ACHN (cell line): ENCODE results near the gene YEATS2.
A peak's percentile ranks its signal among the peaks of the same experiment; 100 is the strongest.
"Not testable (repeated sequence)": the region's sequence is repeated elsewhere in the genome, so short reads cannot be mapped to it uniquely, and the experiment has no call there.

Experiments used
- DNase-seq: peaks from one replicate; pipeline ENCODE4 v3.0.0-alpha.2; 2015
- in situ Hi-C: cut with HindIII; loops from 2 replicates; pipeline ENCODE4 v1.10.0; 2017; ENCODE audit warnings: low sequenced_read_pairs, low pct_ligation_motif_present, low pct_unique_long_range_greater_than_20kb

Gene YEATS2

DNA sequence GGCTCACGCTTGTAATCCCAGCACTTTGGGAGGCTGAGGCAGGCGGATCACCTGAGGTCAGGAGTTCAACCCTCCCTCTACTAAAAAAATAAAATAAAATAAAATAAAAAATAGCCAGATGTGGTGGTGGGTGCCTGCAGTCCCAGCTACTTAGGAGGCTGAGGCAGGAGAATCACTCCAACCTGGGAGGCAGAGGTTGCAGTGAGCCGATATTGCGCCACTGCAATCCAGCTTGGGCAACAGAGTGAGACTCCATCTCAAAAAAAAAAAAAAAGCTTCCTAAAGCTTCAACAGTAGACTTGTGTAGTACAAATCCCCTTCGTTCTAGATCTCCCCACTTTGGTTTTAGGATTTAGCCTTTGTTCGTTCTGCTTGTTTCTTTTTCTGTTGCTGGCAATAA, 6.3 kb downstream of the YEATS2 start:
- in situ Hi-C loops, DNase-seq: not testable (repeated sequence)

DNA sequence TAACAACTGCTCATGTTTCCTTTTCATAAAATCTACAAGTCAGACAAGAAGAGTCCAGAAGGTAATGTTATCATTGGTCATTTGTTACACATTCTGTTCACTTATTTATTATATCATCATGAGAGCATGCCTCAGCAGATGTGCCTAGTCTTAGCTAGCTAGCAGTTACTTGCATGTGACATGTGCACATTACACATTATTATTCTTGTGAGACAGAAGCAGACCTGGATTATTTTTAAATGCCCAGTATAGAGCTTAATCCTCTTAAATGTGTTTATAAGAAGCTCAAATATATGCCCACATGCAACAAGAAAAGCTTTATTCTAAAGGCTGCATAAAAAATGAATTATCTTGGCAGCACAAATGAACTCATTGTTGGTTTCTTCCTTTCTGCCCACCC, 12.6 kb downstream of the YEATS2 start:
- no peak for DNase-seq
- in situ Hi-C loops = no loop called here

DNA sequence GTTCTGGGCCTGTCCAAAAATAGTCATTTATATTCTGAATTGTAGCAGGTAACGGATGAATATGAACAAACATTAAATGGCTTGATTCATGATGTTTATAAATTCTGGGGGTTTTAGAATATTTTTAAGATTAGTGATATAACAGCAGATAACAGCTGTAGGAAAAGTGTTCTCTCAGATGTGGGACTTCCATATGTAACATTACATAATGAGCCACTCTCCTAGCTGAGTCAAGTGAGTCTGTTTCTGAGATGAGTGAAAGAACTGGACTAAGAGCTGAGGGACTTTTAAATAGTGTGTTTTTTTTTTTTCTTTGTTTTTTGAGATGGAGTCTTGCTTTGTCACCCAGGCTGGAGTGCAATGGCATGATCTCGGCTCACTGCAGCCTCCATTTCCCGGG, 13.9 kb downstream of the YEATS2 start:
- in situ Hi-C loops = no loop called here
- no peak for DNase-seq

DNA sequence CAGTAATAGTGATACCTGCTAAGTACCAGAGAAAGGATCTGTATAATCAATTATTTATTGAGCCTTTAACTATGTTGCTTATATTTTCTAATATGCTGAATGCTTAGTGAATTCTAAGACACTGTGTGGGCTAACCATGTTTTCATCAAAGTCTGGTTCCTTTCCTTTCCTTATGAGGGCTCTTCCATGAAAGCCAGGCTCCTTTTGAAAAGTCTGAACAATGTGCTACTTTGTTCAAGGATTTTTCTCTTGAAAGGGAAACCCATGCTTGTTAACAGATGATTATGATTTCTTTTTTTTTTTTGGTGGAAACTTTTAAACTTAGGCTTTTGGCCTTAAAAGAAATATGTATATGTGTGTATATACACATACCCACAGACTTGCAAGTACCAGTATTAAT, 17.0 kb downstream of the YEATS2 start:
- DNase-seq = no peak
- in situ Hi-C loops = no loop called here

DNA sequence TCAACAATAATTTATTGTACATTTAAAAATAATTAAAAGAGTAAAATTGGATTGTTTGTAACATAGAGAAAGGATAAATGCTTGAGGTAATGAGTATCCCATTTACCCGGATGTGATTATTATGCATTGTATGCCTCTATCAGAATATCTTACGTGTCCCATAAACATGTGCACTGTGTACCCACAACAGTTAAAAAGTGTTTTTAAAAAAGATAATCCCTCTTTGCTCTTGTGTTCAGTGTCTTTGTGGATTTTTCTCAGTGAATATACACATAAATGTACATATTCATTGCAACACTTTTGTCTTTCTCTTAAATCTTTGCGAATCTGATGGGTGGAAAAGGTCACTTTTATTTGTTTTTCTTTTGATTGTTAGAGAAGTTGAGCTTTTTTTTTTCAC, 20.4 kb downstream of the YEATS2 start:
- in situ Hi-C loops = no loop called here
- DNase-seq = no peak

DNA sequence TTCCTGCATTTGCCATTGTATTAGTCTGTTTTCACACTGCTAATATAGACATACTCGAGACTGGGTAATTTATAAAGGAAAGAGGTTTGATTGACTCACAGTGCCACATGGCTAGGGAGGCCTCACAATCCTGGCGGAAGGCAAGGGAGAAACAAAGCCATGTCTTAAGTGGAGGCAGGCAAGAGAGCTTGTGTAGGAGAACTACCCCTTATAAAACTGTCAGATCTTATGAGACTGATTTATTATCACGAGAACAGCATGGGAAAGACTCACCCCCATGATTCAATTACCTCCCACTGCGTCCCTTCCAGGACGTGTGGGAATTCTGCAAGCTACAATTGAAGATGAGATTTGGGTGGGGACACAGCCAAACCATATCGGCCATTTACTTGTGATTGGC, 27.8 kb downstream of the YEATS2 start:
- in situ Hi-C loops = no loop called here
- DNase-seq = no peak

DNA sequence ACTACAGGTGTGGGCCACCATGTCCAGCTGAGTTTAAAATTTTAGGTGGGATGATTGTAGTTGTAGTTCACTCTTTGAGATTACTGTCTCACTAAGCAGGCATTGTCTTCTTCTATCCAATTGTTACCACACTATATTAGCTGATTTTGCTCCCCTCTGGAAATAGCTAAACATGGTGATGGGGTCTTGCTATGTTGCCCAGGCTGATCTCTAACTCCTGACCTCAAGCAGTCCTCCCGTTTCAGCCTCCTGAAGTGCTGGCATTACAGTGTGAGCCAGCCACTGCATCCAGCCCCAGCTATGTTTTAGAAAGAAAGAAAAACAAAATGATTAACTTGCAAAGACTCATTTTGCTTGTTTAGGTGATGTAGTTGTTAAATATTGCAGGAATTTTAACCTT, 30.6 kb downstream of the YEATS2 start:
- no peak for DNase-seq
- in situ Hi-C loops = no loop called here

DNA sequence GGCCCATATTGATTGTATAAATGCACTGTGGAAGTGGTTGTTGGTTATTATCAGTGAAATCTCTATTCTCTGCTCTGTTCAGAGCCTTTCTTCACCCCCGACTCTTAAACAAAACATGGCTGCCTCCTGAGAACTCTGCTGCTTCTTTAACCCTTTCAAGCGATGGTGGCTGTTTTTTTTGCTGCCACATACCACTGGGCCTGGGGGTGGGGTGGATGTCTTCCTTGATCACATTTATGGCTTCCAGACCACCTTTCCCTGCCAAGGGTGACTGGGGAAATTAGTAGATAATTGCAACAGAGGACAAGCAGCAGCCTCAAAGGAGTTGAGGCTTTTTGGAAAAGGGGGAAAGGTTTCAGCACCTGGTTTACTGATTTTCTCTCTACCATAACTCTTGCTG, 32.8 kb downstream of the YEATS2 start:
- in situ Hi-C loops = no loop called here
- DNase-seq = no peak

DNA sequence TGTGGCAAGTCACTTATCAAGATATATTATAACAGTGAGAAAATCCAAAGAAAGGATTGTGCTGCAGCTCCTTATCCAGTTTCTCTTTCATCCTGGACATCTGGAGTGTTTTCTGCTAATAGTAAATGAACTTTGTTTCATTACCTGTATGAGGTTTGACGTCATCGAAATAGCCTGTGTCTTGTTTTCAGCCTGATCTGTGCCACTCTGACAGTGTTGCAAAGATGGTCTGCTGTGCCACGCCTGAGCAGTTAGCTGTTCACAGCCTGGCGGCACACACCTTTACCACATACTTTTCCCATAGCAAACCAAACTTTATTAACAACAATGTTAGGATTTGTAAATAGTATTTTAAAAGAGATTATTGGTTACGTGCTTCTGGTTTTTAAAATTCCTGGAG, 34.0 kb downstream of the YEATS2 start:
- no peak for DNase-seq
- in situ Hi-C loops = no loop called here

DNA sequence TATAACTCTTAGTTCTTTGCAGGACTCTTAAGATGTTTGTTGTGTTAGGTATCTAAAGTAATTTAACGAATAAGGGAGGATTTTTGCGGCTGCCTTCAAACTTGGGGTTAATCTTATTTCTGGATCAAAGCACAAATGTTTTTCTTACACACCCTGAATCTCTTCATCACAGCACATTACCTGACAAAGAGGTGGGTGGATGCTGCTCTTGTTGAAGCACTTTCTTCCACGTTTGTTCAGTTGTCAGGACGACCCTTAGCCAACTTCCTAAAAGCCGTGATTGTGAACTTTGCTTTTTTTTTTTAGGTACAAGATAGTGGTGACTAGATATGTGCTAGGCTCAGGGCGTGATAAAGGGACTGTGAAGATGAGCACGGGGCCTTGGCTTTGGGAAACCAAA, 36.0 kb downstream of the YEATS2 start:
- in situ Hi-C loops = no loop called here
- DNase-seq = no peak

DNA sequence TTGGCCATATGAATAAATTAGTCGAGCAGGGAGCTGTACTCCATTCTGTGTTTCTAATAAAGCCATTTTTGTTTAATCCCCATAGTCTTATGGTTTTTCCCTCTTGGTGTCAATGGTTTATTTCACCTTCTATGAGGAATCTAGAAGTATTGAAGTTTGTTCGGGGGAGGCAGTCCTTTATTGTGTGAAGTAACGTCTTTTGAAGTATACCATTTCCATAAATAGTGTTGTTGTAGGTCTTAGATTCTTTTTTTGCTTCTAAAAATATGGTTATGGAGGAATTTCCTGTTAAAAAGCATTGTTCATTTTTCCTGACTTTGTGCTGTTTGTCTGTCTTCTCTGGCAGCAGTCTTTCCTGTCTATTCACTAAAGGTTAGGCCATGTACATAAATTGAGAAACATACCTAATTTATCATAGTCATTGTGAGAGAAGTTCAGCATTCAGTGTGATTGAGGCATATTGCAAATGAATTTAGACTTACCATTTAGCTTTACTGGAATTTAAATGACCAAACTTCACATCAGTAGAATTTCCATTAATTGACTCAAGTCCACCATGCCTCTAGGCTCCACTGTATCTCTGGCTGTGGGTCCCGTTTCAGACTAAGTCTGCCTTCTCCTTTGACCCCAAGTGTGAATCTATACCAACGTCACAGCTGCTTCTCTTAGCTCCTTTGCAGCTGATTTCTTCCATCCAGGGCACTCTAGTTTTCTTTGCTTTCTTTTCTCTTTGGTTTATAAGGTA, 37.3 kb downstream of the YEATS2 start:
- in situ Hi-C loops = no loop called here
- no peak for DNase-seq

DNA sequence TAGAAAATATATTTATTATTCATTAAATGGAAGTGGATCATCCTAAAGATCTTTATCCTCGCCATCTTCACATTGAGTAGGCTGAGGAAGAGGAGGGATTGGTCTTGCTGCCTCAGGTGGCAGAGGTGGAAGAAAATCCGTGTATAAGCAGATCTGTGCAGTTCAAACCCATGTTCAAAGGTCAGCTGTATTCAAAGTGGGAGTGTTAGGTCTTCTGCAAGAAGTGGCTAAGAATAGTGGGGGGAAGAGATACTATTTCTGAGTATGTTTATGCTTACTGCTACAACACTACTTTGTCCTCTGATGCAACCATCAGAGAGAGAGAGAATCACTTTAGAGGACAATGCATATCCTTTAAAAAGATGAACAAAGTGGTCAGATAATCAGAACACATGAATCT, 39.5 kb downstream of the YEATS2 start:
- in situ Hi-C loops = no loop called here
- no peak for DNase-seq

DNA sequence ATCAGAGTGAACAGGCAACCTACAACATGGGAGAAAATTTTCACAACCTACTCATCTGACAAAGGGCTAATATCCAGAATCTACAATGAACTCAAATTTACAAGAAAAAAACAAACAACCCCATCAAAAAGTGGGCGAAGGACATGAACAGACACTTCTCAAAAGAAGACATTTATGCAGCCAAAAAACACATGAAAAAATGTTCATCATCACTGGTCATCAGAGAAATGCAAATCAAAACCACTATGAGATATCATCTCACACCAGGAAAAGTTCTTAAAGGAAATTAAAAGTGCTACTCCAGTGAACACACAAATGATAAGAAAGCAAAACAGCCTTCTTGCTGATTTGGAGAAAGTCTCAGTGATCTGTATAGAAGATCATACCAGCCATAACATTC, 42.6 kb downstream of the YEATS2 start:
- DNase-seq, in situ Hi-C loops: not testable (repeated sequence)

DNA sequence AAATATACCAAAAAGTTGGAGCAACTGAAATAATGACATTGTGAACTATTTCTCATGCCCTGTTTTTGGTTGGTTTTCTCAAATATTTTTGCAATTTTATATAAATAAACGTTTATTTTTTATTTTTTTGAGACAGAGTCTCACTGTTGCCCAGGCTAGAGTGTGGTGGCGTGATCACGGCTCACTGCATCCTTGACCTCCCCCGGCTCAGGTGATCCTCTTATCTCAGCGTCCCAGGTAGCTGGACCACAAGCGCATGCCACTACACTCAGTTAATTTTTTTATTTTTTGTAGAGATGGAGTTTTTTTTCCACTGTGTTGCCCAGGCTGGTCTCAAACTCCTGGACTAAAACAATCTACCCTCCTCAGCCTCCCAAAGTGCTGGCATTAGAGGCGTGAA, 45.6 kb downstream of the YEATS2 start:
- in situ Hi-C loops = no loop called here

DNA sequence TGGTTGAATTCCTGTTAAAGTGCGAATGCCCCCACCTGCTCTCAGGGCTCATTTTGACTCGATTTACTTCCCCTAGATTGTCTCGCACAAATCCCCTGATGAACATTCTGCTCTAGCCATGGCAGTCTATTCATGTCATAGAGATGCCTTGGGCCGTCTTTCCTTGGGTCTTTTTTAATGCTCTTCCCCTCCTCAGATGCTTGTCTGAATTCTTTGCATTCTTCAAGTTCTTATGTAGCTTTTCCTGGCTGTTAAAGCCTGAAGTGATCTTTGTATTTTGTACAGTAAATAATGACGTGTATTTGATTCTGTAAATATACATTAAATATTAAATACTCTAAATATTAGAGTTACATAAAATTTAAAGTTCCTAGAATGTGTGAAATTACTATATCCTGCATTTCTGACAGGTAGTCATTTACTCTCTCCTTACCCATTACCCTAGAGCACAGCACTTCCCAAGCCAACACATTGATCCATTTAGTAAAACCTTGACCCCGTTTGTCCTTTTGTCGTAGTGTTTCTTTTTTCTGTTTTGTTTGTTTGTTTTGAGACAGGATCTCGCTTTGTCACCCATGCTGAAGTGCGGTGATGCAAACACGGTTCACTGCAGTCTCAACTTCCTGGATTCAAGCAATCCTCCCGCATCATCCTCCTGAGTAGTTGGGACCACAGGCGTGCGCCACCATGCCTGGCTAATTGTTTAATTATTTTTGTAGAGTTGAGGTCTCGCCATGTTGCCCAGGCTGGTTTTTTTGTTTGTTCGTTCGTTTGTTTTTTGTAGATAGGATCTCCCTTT, 47.9 kb downstream of the YEATS2 start:
- in situ Hi-C loops = no loop called here
- DNase-seq = peak; percentile 40

More for the DNA sequence above, 45.6 kb downstream of the YEATS2 start:
- DNase-seq = no peak

DNA sequence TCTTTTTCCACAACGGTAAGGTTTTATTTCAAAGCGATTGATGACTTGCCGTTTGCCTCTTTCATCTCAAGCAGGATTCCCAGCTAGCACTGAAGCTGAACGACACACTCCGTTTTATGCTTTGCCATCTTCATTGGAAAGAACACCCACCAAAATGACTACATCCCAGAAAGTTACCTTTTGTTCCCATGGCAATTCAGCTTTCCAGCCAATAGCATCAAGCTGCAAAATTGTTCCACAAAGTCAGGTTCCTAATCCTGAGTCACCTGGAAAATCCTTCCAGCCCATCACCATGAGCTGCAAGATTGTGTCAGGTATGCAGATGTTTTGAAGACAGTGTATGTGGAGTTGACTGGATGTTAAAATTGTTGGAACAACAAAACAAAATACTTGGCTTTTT, 56.5 kb downstream of the YEATS2 start:
- in situ Hi-C loops = no loop called here

DNA sequence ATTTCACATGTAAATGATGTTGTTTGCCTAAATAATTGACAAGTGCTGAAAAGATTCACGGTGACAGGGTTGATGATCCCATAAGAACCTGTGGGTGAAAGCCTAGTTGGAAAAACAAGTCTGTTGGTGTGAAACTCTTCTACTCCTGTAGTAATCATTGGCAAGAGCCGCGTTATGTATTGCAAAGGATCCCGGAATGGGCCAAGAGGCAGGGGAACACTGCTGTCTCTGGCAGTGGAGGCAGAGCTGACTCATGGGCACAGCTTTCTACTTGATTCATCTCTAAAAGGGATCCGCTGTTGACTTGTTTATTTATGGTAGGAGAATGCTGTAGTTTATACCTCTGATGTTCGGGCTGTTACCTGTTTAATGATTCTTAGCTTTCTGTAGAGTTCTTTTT, 64.7 kb downstream of the YEATS2 start:
- in situ Hi-C loops = no loop called here

More for the DNA sequence above, 56.5 kb downstream of the YEATS2 start:
- DNase-seq = no peak

DNA sequence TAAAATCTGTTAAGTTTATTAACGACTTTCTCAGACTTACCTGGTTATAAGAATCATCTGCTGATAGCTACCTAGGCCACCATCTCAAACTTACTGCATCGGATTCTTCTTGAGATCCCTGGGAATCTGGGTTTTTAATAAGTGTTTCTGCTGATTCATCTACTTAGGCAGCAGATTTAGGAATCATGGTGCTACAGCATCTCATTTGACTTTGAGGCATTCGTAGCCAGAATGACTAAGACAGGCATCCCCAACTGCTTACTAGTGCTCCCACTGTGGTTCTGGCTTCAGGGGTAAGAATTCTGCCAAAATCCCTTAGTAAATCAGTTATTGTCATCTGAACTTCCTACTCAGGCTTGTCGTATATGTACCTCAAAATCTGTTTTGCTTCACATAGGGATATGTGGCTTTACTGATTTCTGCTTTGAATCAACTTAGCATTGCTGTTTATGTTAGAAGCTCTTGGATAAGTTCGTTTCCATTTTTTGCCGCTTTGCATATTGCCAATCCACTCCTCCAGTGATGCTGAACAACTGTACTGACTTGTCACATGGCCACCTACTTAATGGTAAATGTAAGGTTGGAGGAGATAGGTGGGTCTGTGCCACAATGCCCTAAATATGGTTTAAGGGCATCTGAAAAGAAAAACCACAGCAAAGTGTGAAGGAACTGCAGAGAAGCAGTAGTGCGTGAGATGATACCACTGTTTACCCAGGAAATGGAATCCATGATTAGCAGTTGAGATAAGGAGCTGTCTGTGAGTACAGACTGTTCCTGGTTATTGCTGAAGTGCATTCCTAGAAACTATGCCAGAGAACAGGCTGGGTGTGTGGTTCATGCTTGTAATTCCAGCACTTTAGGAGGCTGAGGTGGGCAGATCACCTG, 67.5 kb downstream of the YEATS2 start:
- in situ Hi-C loops = no loop called here

More for the DNA sequence above, 64.7 kb downstream of the YEATS2 start:
- no peak for DNase-seq

DNA sequence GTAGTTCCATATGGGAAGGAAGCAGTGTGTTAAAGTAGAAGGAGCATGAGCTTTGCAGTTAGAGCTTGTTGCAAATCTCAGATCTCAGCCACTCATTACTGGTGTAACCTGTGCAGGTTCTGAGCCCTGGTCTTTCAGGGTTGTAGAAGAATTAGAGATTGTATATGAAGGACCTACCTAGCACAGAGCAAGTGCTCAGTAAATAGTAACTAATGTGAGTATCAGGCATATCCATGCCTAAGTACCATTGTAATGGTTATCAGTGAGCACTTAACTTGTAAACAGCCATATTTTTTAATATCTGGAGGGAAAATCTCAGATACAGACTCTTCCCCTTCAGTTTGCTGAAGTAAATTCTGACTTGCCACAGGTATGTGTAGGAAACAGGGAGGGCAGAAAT, 68.5 kb downstream of the YEATS2 start:
- no peak for DNase-seq
- in situ Hi-C loops = no loop called here

More for the DNA sequence above, 67.5 kb downstream of the YEATS2 start:
- peak; percentile 24 for DNase-seq
